Prostate gland (tissue), 2 donors: ENCODE results near the gene KCNC1.

Source experiments
- POLR2A ChIP-seq: fragments of 450-650 bp; IDR thresholded peaks from one replicate; pipeline ENCODE4 v1.6.1; 2016; ENCODE audit warnings: antibody characterized with exemption, mild to moderate bottlenecking
- TF ChIP-seq, protein P1 (sequence below), 4 experiments: fragments of 200-600 bp in 2 of 4; fragments of 450-650 bp in 2 of 4; sonication (generic) in 2 of 4; IDR thresholded peaks; 1 replicate in 3 of 4; 2 replicates in 1 of 4; pipeline ENCODE4 v1.5.1; 2016 to 2019; ENCODE audit warnings: antibody characterized with exemption in 4 of 4, mild to moderate bottlenecking in 2 of 4, moderate library complexity in 2 of 4

- TF ChIP-seq, protein P1, sequence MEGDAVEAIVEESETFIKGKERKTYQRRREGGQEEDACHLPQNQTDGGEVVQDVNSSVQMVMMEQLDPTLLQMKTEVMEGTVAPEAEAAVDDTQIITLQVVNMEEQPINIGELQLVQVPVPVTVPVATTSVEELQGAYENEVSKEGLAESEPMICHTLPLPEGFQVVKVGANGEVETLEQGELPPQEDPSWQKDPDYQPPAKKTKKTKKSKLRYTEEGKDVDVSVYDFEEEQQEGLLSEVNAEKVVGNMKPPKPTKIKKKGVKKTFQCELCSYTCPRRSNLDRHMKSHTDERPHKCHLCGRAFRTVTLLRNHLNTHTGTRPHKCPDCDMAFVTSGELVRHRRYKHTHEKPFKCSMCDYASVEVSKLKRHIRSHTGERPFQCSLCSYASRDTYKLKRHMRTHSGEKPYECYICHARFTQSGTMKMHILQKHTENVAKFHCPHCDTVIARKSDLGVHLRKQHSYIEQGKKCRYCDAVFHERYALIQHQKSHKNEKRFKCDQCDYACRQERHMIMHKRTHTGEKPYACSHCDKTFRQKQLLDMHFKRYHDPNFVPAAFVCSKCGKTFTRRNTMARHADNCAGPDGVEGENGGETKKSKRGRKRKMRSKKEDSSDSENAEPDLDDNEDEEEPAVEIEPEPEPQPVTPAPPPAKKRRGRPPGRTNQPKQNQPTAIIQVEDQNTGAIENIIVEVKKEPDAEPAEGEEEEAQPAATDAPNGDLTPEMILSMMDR (IDR thresholded peaks at IDR 0.05), result no peak
- TF ChIP-seq POLR2A, result no peak
Measured at GRCh38 chr11:17775035-17775348, 40.4 kb downstream of the KCNC1 start.
